DND-41 (cell line): ENCODE data around the gene NR3C1.

Source experiments
- ATAC-seq: fragments of 200-7000 bp; cut with Tn5 transposase; 3 replicates; pipeline ENCODE4 v1.9.1; 2021; ENCODE audit warnings: low read depth; ENCODE audit not compliant: insufficient read depth
- DNase-seq: peaks from one replicate; pipeline ENCODE4 v3.0.0-alpha.2; 2020
- H2AFZ ChIP-seq: 2 replicates; pipeline ENCODE4 v1.6.0; 2012; ENCODE audit warnings: low read depth, low read length
- H3K27ac ChIP-seq: 2 replicates; pipeline ENCODE4 v1.5.1; 2012; ENCODE audit warnings: low read length, inconsistent platforms
- H3K27me3 ChIP-seq: fragments of 200-600 bp; sonication (generic); 2 replicates; pipeline ENCODE4 v1.6.0; 2012; ENCODE audit warnings: low read length, mild to moderate bottlenecking, inconsistent platforms; ENCODE audit not compliant: insufficient read depth, poor library complexity
- H3K36me3 ChIP-seq: 2 replicates; pipeline ENCODE4 v1.5.1; 2012; ENCODE audit warnings: low read length, inconsistent platforms; ENCODE audit not compliant: insufficient read depth
- H3K4me1 ChIP-seq: 2 replicates; pipeline ENCODE4 v1.5.1; 2012; ENCODE audit warnings: mild to moderate bottlenecking, low read length; ENCODE audit not compliant: insufficient read depth
- H3K4me2 ChIP-seq: 2 replicates; pipeline ENCODE4 v1.6.0; 2012; ENCODE audit warnings: mild to moderate bottlenecking, moderate library complexity, low read length, inconsistent platforms; ENCODE audit not compliant: insufficient read depth
- H3K4me3 ChIP-seq, 2 experiments: fragments of 200-600 bp in 1 of 2; shearing (Covaris generic) in 1 of 2; 2 replicates each; pipeline ENCODE4 v1.5.1; 2012 to 2016; ENCODE audit warnings: inconsistent platforms in 2 of 2, low read length in 2 of 2, mild to moderate bottlenecking in 2 of 2, low read depth in 1 of 2, moderate library complexity in 1 of 2
- H3K79me2 ChIP-seq: 2 replicates; pipeline ENCODE4 v1.6.0; 2012; ENCODE audit warnings: low read length, inconsistent platforms; ENCODE audit not compliant: insufficient read depth
- H3K9ac ChIP-seq: 2 replicates; pipeline ENCODE4 v1.6.0; 2012; ENCODE audit warnings: low read depth, mild to moderate bottlenecking, inconsistent platforms, low read length, moderate library complexity
- H3K9me3 ChIP-seq: 2 replicates; pipeline ENCODE4 v1.5.1; 2012; ENCODE audit warnings: low read length, moderate library complexity, mild to moderate bottlenecking, inconsistent platforms; ENCODE audit not compliant: insufficient read depth, severe bottlenecking
- H4K20me1 ChIP-seq: 2 replicates; pipeline ENCODE4 v1.6.0; 2012; ENCODE audit warnings: low read length; ENCODE audit not compliant: insufficient read depth
- CTCF ChIP-seq: IDR thresholded peaks from 2 replicates; pipeline ENCODE4 v1.5.1; 2012; ENCODE audit warnings: borderline replicate concordance, low read length, moderate library complexity, mild to moderate bottlenecking; ENCODE audit not compliant: poor library complexity, severe bottlenecking; ENCODE audit errors: extremely low read depth
- EZH2 ChIP-seq: IDR thresholded peaks from 3 replicates; pipeline ENCODE4 v1.6.1; 2012; ENCODE audit warnings: borderline replicate concordance, low read depth, mild to moderate bottlenecking, moderate library complexity, low read length, inconsistent platforms; ENCODE audit not compliant: severe bottlenecking

Gene NR3C1

GRCh38 chr5:143244000-143244736 is 159.3 kb downstream of the NR3C1 start:
- ATAC-seq (no peak; the same call in 2 of the 3 replicates), DNase-seq (no peak)
- no peak for TF ChIP-seq CTCF
- TF ChIP-seq EZH2, result no peak
- H3K4me3 ChIP-seq, result no peak overlapping the region
- H3K27me3 ChIP-seq, result no peaks in the 10 kb centered on the region
- H3K36me3 ChIP-seq, result no peaks in the 10 kb centered on the region
- no peaks in the 10 kb centered on the region for H3K4me1 ChIP-seq
- no peak overlapping the region for H2AFZ ChIP-seq
- H3K9me3 ChIP-seq, result peaks cover 5% of the 10 kb centered on the region
- no peak overlapping the region for H3K4me2 ChIP-seq
- no peaks in the 10 kb centered on the region for H3K79me2 ChIP-seq
- H3K27ac ChIP-seq, result no peak overlapping the region
- no peak overlapping the region for H3K9ac ChIP-seq
- no peaks in the 10 kb centered on the region for H4K20me1 ChIP-seq

GRCh38 chr5:143243103-143243502 is 160.4 kb downstream of the NR3C1 start:
- no peak for ATAC-seq

GRCh38 chr5:143241892-143242291 is 161.6 kb downstream of the NR3C1 start:
- DNase-seq (no peak), ATAC-seq (no peak)
- Histone ChIP-seq H3K4me1 (no peaks in the 10 kb centered on the region), H3K79me2 (no peaks in the 10 kb centered on the region), H3K36me3 (no peaks in the 10 kb centered on the region), H4K20me1 (no peaks in the 10 kb centered on the region), H3K27me3 (no peaks in the 10 kb centered on the region), H3K4me2 (no peak overlapping the region), H3K9ac (no peak overlapping the region), H3K27ac (no peak overlapping the region), H3K9me3 (peaks cover 5% of the 10 kb centered on the region), H3K4me3 (no peak overlapping the region), H2AFZ (no peak overlapping the region)
- no peak for TF ChIP-seq CTCF
- no peak for TF ChIP-seq EZH2

More at GRCh38 chr5:143243103-143243502, 160.4 kb downstream of the NR3C1 start:
- no peaks in the 10 kb centered on the region for H3K79me2 ChIP-seq
- no peak overlapping the region for H2AFZ ChIP-seq
- TF ChIP-seq EZH2 (no peak), CTCF (no peak)
- H3K9me3 ChIP-seq, result peaks cover 5% of the 10 kb centered on the region
- no peak overlapping the region for H3K4me2 ChIP-seq
- DNase-seq, result no peak
- no peak overlapping the region for H3K27ac ChIP-seq
- H3K4me3 ChIP-seq, result no peak overlapping the region
- H3K27me3 ChIP-seq, result no peaks in the 10 kb centered on the region
- no peak overlapping the region for H3K9ac ChIP-seq
- no peaks in the 10 kb centered on the region for H3K4me1 ChIP-seq
- no peaks in the 10 kb centered on the region for H4K20me1 ChIP-seq
- no peaks in the 10 kb centered on the region for H3K36me3 ChIP-seq
